CD4-positive, CD25-positive, alpha-beta regulatory T cell (primary cell): ENCODE results near the gene HOXC9. TPM values are rescaled to one million over a fixed set of nuclear protein-coding genes. Genes with fewer than 3 reads are reported as not detected.

Source experiments
- ATAC-seq, 2 donors: fragments of 150-1000 bp; cut with Tn5 transposase; one replicate each; pipeline ENCODE4 v1.10.0; 2021; ENCODE audit warnings: low read depth in 2 of 2, moderate number of reproducible peaks in 2 of 2, moderate library complexity in 1 of 2
- DNase-seq, 3 donors: peaks; one replicate each; pipeline versions ENCODE4 v3.0.0 to v3.0.0-alpha.2; 2012 to 2022; ENCODE audit warnings: mixed read lengths in 1 of 3
- H3K27ac ChIP-seq: one replicate; pipeline ENCODE4 v1.7.0; 2013; ENCODE audit warnings: mild to moderate bottlenecking, low read length; ENCODE audit not compliant: insufficient read depth, poor library complexity, severe bottlenecking
- H3K27me3 ChIP-seq: one replicate; pipeline ENCODE4 v1.7.0; 2013; ENCODE audit warnings: low read length; ENCODE audit not compliant: control insufficient read depth, insufficient read depth
- H3K36me3 ChIP-seq: one replicate; pipeline ENCODE4 v1.7.0; 2013; ENCODE audit warnings: mild to moderate bottlenecking, low read length, moderate library complexity; ENCODE audit not compliant: control insufficient read depth, insufficient read depth
- H3K4me1 ChIP-seq: 2 replicates; pipeline ENCODE4 v1.7.0; 2013; ENCODE audit warnings: mild to moderate bottlenecking, low read length; ENCODE audit not compliant: insufficient read depth, control insufficient read depth, poor library complexity, severe bottlenecking
- H3K4me3 ChIP-seq: one replicate; pipeline ENCODE4 v1.7.0; 2013; ENCODE audit warnings: low read depth, mild to moderate bottlenecking, low read length, moderate library complexity
- H3K9me3 ChIP-seq, 2 experiments: 1 replicate in 1 of 2; 2 replicates in 1 of 2; pipeline ENCODE4 v1.7.0; 2013; ENCODE audit warnings: low read length in 2 of 2, mild to moderate bottlenecking in 1 of 2, moderate library complexity in 1 of 2; ENCODE audit not compliant: control insufficient read depth in 2 of 2
- H3K27ac Mint-ChIP-seq, 3 donors: one replicate each; pipeline ENCODE4 v1.8.0; 2020 to 2022; ENCODE audit warnings: mild to moderate bottlenecking in 3 of 3, mixed read lengths in 3 of 3, moderate library complexity in 2 of 3
- H3K27me3 Mint-ChIP-seq: one replicate; pipeline ENCODE4 v1.8.0; 2022; ENCODE audit warnings: mild to moderate bottlenecking, mixed read lengths
- H3K36me3 Mint-ChIP-seq: one replicate; pipeline ENCODE4 v1.8.0; 2020; ENCODE audit warnings: mixed read lengths
- H3K4me1 Mint-ChIP-seq, 4 donors: one replicate each; pipeline ENCODE4 v1.8.0; 2020 to 2022; ENCODE audit warnings: mixed read lengths in 4 of 4, mild to moderate bottlenecking in 1 of 4
- H3K4me3 Mint-ChIP-seq, 4 donors: one replicate each; pipeline ENCODE4 v1.8.0; 2020 to 2022; ENCODE audit warnings: mild to moderate bottlenecking in 4 of 4, mixed read lengths in 4 of 4, moderate library complexity in 3 of 4
- H3K9me3 Mint-ChIP-seq, 7 donors: one replicate each; pipeline ENCODE4 v1.8.0; 2020 to 2022; ENCODE audit warnings: mixed read lengths in 7 of 7, mild to moderate bottlenecking in 3 of 7, moderate library complexity in 2 of 7
- polyA plus RNA-seq, 4 donors: library from polyadenylated mRNA; unstranded; fragments of 300-500 nt; fragmentation: Illumina TruSeq; gene quantifications; one replicate each; pipeline ENCODE4 v1.2.3, GENCODE V29; 2021
- total RNA-seq: library from RNA; stranded (reverse); gene quantifications from one replicate; pipeline ENCODE4 v1.2.3, GENCODE V29; 2022

HOXC9 gene
- total and polyA plus RNA-seq, 5 donors from 2014 or later: not detected

GRCh38 chr12:53984901-53985691 lies 14.9 kb upstream of the HOXC9 start, which contains the start of gene HOXC10:
HOXC10 (plus strand) TSS chr12:53985146; CDS start chr12:53985260, 114 bp downstream.
- H3K27me3 Mint-ChIP-seq: peaks cover 96% of the 10 kb centered on the region
- DNase-seq: peak; percentile 49 to 84 (median 52)
- peak; percentile 29 to 41 for ATAC-seq
- H3K9me3 Mint-ChIP-seq: peaks cover 0 to 9% (median 0%) of the 10 kb centered on the region in 7 donors
- H3K27ac ChIP-seq: no peak within 1 kb of the TSS
- no peak within 1 kb of the TSS for H3K4me3 ChIP-seq
- H3K4me3 Mint-ChIP-seq: peak within 1 kb of the TSS; percentile 56 to 86 (median 76)
- H3K36me3 ChIP-seq: no peaks in the 10 kb centered on the region
- H3K4me1 ChIP-seq: peaks cover 30% of the 10 kb centered on the region
- peaks cover 0 to 5% of the 10 kb centered on the region in 2 experiments for H3K9me3 ChIP-seq
- peak within 1 kb of the TSS in 1 of 3 donors; percentile 63 for H3K27ac Mint-ChIP-seq
- peaks cover 16 to 62% (median 32%) of the 10 kb centered on the region in 4 donors for H3K4me1 Mint-ChIP-seq
- no peaks in the 10 kb centered on the region for H3K36me3 Mint-ChIP-seq
- peaks cover 58% of the 10 kb centered on the region for H3K27me3 ChIP-seq

- ATAC-seq (no peak), DNase-seq (no peak)
- Histone ChIP-seq H3K27ac (no peak overlapping the region), H3K4me3 (no peak overlapping the region), H3K9me3 (peaks cover 0 to 5% of the 10 kb centered on the region in 2 experiments), H3K4me1 (peaks cover 30% of the 10 kb centered on the region), H3K36me3 (no peaks in the 10 kb centered on the region), H3K27me3 (peaks cover 57% of the 10 kb centered on the region)
- Mint-ChIP-seq H3K4me3 (peak overlapping the region; percentile 56 to 86 (median 69)), H3K36me3 (no peaks in the 10 kb centered on the region), H3K27ac (no peak overlapping the region), H3K4me1 (peaks cover 20 to 66% (median 34%) of the 10 kb centered on the region in 4 donors), H3K27me3 (peaks cover 96% of the 10 kb centered on the region), H3K9me3 (peaks cover 0 to 8% (median 0%) of the 10 kb centered on the region in 7 donors)
Measured at GRCh38 chr12:53985692-53985993, 14.3 kb upstream of the HOXC9 start.

GRCh38 chr12:53985994-53986685 lies 13.8 kb upstream of the HOXC9 start:
- Histone ChIP-seq H3K9me3 (peaks cover 0 to 5% of the 10 kb centered on the region in 2 experiments), H3K36me3 (no peaks in the 10 kb centered on the region), H3K4me3 (no peak overlapping the region), H3K27me3 (peaks cover 57% of the 10 kb centered on the region), H3K27ac (no peak overlapping the region), H3K4me1 (peaks cover 30% of the 10 kb centered on the region)
- ATAC-seq (no peak), DNase-seq (peak in 1 of 3 donors; percentile 41)
- H3K36me3 Mint-ChIP-seq: no peaks in the 10 kb centered on the region
- peak overlapping the region in 1 of 3 donors; percentile 38 for H3K27ac Mint-ChIP-seq
- peaks cover 0 to 8% (median 0%) of the 10 kb centered on the region in 7 donors for H3K9me3 Mint-ChIP-seq
- peaks cover 96% of the 10 kb centered on the region for H3K27me3 Mint-ChIP-seq
- peaks cover 16 to 65% (median 33%) of the 10 kb centered on the region in 4 donors for H3K4me1 Mint-ChIP-seq
- peak overlapping the region in 3 of 4 donors; percentile 29 to 65 (median 51) for H3K4me3 Mint-ChIP-seq

- Mint-ChIP-seq H3K36me3 (no peaks in the 10 kb centered on the region), H3K27ac (no peak overlapping the region), H3K9me3 (peaks cover 0 to 8% (median 0%) of the 10 kb centered on the region in 7 donors), H3K4me3 (peak overlapping the region in 2 of 4 donors; percentile 15 to 29), H3K27me3 (peaks cover 96% of the 10 kb centered on the region), H3K4me1 (peaks cover 15 to 65% (median 34%) of the 10 kb centered on the region in 4 donors)
- Histone ChIP-seq H3K27me3 (peaks cover 59% of the 10 kb centered on the region), H3K4me1 (peaks cover 30% of the 10 kb centered on the region), H3K36me3 (no peaks in the 10 kb centered on the region), H3K9me3 (peaks cover 0 to 5% of the 10 kb centered on the region in 2 experiments), H3K27ac (no peak overlapping the region), H3K4me3 (no peak overlapping the region)
- ATAC-seq (no peak), DNase-seq (no peak)
Measured at GRCh38 chr12:53986686-53987483, 13.1 kb upstream of the HOXC9 start.

GRCh38 chr12:53987787-53988230 lies 12.2 kb upstream of the HOXC9 start:
- Mint-ChIP-seq H3K27me3 (peaks cover 96% of the 10 kb centered on the region), H3K36me3 (no peaks in the 10 kb centered on the region), H3K9me3 (peaks cover 0 to 8% (median 0%) of the 10 kb centered on the region in 7 donors), H3K4me1 (peaks cover 15 to 63% (median 34%) of the 10 kb centered on the region in 4 donors), H3K27ac (no peak overlapping the region), H3K4me3 (peak overlapping the region in 2 of 4 donors; percentile 14 to 23)
- DNase-seq (no peak), ATAC-seq (no peak)
- Histone ChIP-seq H3K4me1 (peaks cover 30% of the 10 kb centered on the region), H3K36me3 (no peaks in the 10 kb centered on the region), H3K27ac (no peak overlapping the region), H3K9me3 (peaks cover 0 to 5% of the 10 kb centered on the region in 2 experiments), H3K4me3 (no peak overlapping the region), H3K27me3 (peaks cover 60% of the 10 kb centered on the region)

- Histone ChIP-seq H3K9me3 (peaks cover 0 to 3% of the 10 kb centered on the region in 2 experiments), H3K27ac (no peak overlapping the region), H3K27me3 (peaks cover 63% of the 10 kb centered on the region), H3K36me3 (no peaks in the 10 kb centered on the region), H3K4me3 (no peak overlapping the region), H3K4me1 (peaks cover 30% of the 10 kb centered on the region)
- Mint-ChIP-seq H3K4me1 (peaks cover 15 to 59% (median 36%) of the 10 kb centered on the region in 4 donors), H3K27ac (no peak overlapping the region), H3K36me3 (no peaks in the 10 kb centered on the region), H3K27me3 (peaks cover 96% of the 10 kb centered on the region), H3K4me3 (peak overlapping the region in 2 of 4 donors; percentile 57 to 59), H3K9me3 (peaks cover 0 to 8% (median 0%) of the 10 kb centered on the region in 7 donors)
- no peak for ATAC-seq
- DNase-seq: no peak
Measured at GRCh38 chr12:53988541-53989226, 11.3 kb upstream of the HOXC9 start.
